Measurements from ENCODE around the gene ING4.

- TF ChIP-seq, protein P1, sequence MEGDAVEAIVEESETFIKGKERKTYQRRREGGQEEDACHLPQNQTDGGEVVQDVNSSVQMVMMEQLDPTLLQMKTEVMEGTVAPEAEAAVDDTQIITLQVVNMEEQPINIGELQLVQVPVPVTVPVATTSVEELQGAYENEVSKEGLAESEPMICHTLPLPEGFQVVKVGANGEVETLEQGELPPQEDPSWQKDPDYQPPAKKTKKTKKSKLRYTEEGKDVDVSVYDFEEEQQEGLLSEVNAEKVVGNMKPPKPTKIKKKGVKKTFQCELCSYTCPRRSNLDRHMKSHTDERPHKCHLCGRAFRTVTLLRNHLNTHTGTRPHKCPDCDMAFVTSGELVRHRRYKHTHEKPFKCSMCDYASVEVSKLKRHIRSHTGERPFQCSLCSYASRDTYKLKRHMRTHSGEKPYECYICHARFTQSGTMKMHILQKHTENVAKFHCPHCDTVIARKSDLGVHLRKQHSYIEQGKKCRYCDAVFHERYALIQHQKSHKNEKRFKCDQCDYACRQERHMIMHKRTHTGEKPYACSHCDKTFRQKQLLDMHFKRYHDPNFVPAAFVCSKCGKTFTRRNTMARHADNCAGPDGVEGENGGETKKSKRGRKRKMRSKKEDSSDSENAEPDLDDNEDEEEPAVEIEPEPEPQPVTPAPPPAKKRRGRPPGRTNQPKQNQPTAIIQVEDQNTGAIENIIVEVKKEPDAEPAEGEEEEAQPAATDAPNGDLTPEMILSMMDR (IDR thresholded peaks at IDR 0.05): no peak
- TF ChIP-seq POLR2A (IDR thresholded peaks at IDR 0.05): no peak
Measured at GRCh38 chr12:6627616-6628015, 35.3 kb downstream of the ING4 start.

Measured in esophagus squamous epithelium (tissue), 4 donors.